SH-SY5Y (cell line): ENCODE results near the gene POLK.

Experiments
- GATA2 ChIP-seq: IDR thresholded peaks from 2 replicates; pipeline ENCODE4 v1.6.1; 2011; ENCODE audit warnings: mild to moderate bottlenecking, low read depth, low read length
- GATA3 ChIP-seq: IDR thresholded peaks from 2 replicates; pipeline ENCODE4 v1.6.1; 2011; ENCODE audit warnings: low read depth, mild to moderate bottlenecking, low read length, moderate library complexity

Gene POLK

GRCh38 chr5:75558221-75558620 is 46.5 kb downstream of the POLK start:
- no peak for TF ChIP-seq GATA2
- no peak for TF ChIP-seq GATA3

- TF ChIP-seq GATA3, result no peak
- no peak for TF ChIP-seq GATA2
Measured at GRCh38 chr5:75558981-75559632, 47.4 kb downstream of the POLK start.

- TF ChIP-seq GATA2 (no peak), GATA3 (no peak)
Measured at GRCh38 chr5:75566710-75567309, 55.1 kb downstream of the POLK start.

- no peak for TF ChIP-seq GATA3
- no peak for TF ChIP-seq GATA2
Measured at GRCh38 chr5:75567710-75568109, 56.0 kb downstream of the POLK start.

GRCh38 chr5:75568202-75568601 is 56.5 kb downstream of the POLK start:
- TF ChIP-seq GATA2 (no peak), GATA3 (no peak)

- TF ChIP-seq GATA3 (no peak), GATA2 (no peak)
Measured at GRCh38 chr5:75571547-75571946, 59.9 kb downstream of the POLK start.

- TF ChIP-seq GATA3 (no peak), GATA2 (no peak)
Measured at GRCh38 chr5:75574791-75575190, 63.1 kb downstream of the POLK start.

- TF ChIP-seq GATA3, result no peak
- no peak for TF ChIP-seq GATA2
Measured at GRCh38 chr5:75584641-75585040, 73.0 kb downstream of the POLK start.

GRCh38 chr5:75588666-75589065 is 77.0 kb downstream of the POLK start:
- no peak for TF ChIP-seq GATA3
- TF ChIP-seq GATA2, result no peak

- TF ChIP-seq GATA3 (no peak), GATA2 (no peak)
Measured at GRCh38 chr5:75600535-75600934, 88.8 kb downstream of the POLK start.

GRCh38 chr5:75601567-75601966 is 89.9 kb downstream of the POLK start:
- TF ChIP-seq GATA3 (no peak), GATA2 (no peak)

- TF ChIP-seq GATA2, result no peak
- no peak for TF ChIP-seq GATA3
Measured at GRCh38 chr5:75601996-75602395, 90.3 kb downstream of the POLK start.

GRCh38 chr5:75603371-75603770 is 91.7 kb downstream of the POLK start:
- no peak for TF ChIP-seq GATA3
- TF ChIP-seq GATA2, result no peak

- no peak for TF ChIP-seq GATA3
- no peak for TF ChIP-seq GATA2
Measured at GRCh38 chr5:75603821-75604220, 92.1 kb downstream of the POLK start.

GRCh38 chr5:75608870-75609269 is 97.2 kb downstream of the POLK start:
- TF ChIP-seq GATA3 (no peak), GATA2 (no peak)

GRCh38 chr5:75610201-75610600 is 98.5 kb downstream of the POLK start:
- TF ChIP-seq GATA3, result no peak
- TF ChIP-seq GATA2, result no peak
